K562 (cell line): Measurements from ENCODE around the gene CENPI. TPM values are rescaled to one million over a fixed set of nuclear protein-coding genes. Genes with fewer than 3 reads are reported as not detected.

Experiments used
- BRD4 ChIP-seq: fragments of 200-600 bp; sonication (generic); IDR thresholded peaks from 2 replicates; pipeline ENCODE4 v1.6.1; 2017; ENCODE audit warnings: inconsistent platforms
- CC2D1A ChIP-seq: fragments of 450-650 bp; IDR thresholded peaks from 2 replicates; pipeline ENCODE4 v1.6.1; 2017; ENCODE audit warnings: mild to moderate bottlenecking
- ETV1 ChIP-seq: fragments of 450-650 bp; conservative IDR thresholded peaks from 2 replicates; pipeline ENCODE4 v1.6.1; 2016; ENCODE audit warnings: missing genetic modification characterization, control low read depth, low read depth, missing compliant biosample characterization
- EZH2 ChIP-seq: IDR thresholded peaks from 2 replicates; pipeline ENCODE4 v1.6.1; 2012; ENCODE audit warnings: low read depth, mild to moderate bottlenecking, inconsistent platforms, low read length, borderline replicate concordance
- FOXK1 ChIP-seq: sonication (generic); formaldehyde crosslinking; IDR thresholded peaks from 2 replicates; pipeline ENCODE4 v1.8.0; 2022; ENCODE audit warnings: missing genetic modification reagents, mild to moderate bottlenecking, borderline replicate concordance
- GATA2 ChIP-seq: sonication (generic); formaldehyde crosslinking; IDR thresholded peaks from 2 replicates; pipeline ENCODE4 v1.4.0; 2020; ENCODE audit warnings: mild to moderate bottlenecking, missing genetic modification reagents
- HDAC6 ChIP-seq: IDR thresholded peaks from 2 replicates; pipeline ENCODE4 v1.6.1; 2012; ENCODE audit warnings: low read depth, mild to moderate bottlenecking, control low read depth, inconsistent platforms, low read length, moderate library complexity
- KAT2B ChIP-seq: IDR thresholded peaks from one replicate; pipeline ENCODE4 v1.6.1; 2012; ENCODE audit warnings: low read depth, mild to moderate bottlenecking, control low read depth, inconsistent platforms, low read length, moderate library complexity
- MEF2A ChIP-seq: IDR thresholded peaks from 2 replicates; pipeline ENCODE4 v1.6.1; 2011; ENCODE audit warnings: low read depth, mild to moderate bottlenecking, low read length, moderate library complexity; ENCODE audit not compliant: control insufficient read depth
- MIER1 ChIP-seq: fragments of 450-650 bp; IDR thresholded peaks from 2 replicates; pipeline ENCODE4 v1.6.1; 2016; ENCODE audit warnings: antibody characterized with exemption, mild to moderate bottlenecking, low read depth
- NFYB ChIP-seq: IDR thresholded peaks from 2 replicates; pipeline ENCODE4 v1.6.1; 2011; ENCODE audit warnings: mild to moderate bottlenecking, moderate library complexity; ENCODE audit not compliant: insufficient read length; ENCODE audit errors: extremely low read depth
- OTX1 ChIP-seq: fragments of 450-650 bp; formaldehyde crosslinking; IDR thresholded peaks from 2 replicates; pipeline ENCODE4 v1.4.0; 2022; ENCODE audit warnings: mild to moderate bottlenecking
- POLR2H ChIP-seq: IDR thresholded peaks from 2 replicates; pipeline ENCODE4 v1.6.1; 2016; ENCODE audit warnings: missing genetic modification characterization, low read depth, mild to moderate bottlenecking, control low read depth, missing compliant biosample characterization, moderate library complexity
- RCOR1 ChIP-seq, 2 experiments: IDR thresholded peaks; 2 replicates each; pipeline ENCODE4 v1.6.1; 2012; ENCODE audit warnings: low read depth in 2 of 2, low read length in 2 of 2, borderline replicate concordance in 1 of 2, improper control_type of control experiment in 1 of 2
- SAFB2 ChIP-seq: fragments of 200-400 bp; formaldehyde crosslinking; IDR thresholded peaks from 2 replicates; pipeline ENCODE4 v1.6.1; 2018; ENCODE audit warnings: borderline replicate concordance, low read length, low read depth, moderate library complexity; ENCODE audit not compliant: severe bottlenecking
- SMARCC2 ChIP-seq: fragments of 450-650 bp; IDR thresholded peaks from 2 replicates; pipeline ENCODE4 v1.6.1; 2017; ENCODE audit warnings: antibody characterized with exemption, moderate library complexity, mild to moderate bottlenecking, low read depth
- ZFPM2 ChIP-seq: fragments of 250-450 bp; sonication (Bioruptor Pico); IDR thresholded peaks from 2 replicates; pipeline ENCODE4 v1.5.1; 2022; ENCODE audit warnings: mild to moderate bottlenecking
- ZNF384 ChIP-seq: IDR thresholded peaks from 2 replicates; pipeline ENCODE4 v1.6.1; 2012; ENCODE audit warnings: low read depth, low read length, improper control_type of control experiment
- ZNF764 ChIP-seq: fragments of 250-450 bp; sonication (Bioruptor Pico); IDR thresholded peaks from 2 replicates; pipeline ENCODE4 v1.4.0; 2020; ENCODE audit warnings: low read depth, mild to moderate bottlenecking, moderate library complexity
- ZSCAN32 ChIP-seq: fragments of 450-650 bp; formaldehyde crosslinking; IDR thresholded peaks from 2 replicates; pipeline ENCODE4 v1.4.0; 2020; ENCODE audit warnings: mild to moderate bottlenecking, moderate library complexity
- polyA plus RNA-seq, 8 experiments: library from polyadenylated mRNA; depleted of rRNA in 4 of 8; stranded (reverse) in 5 of 8; unstranded in 3 of 8; fragments of >200 nt; fragmentation: Nextera tagmentation in 2 of 8; fragmentation: Illumina TruSeq in 1 of 8; extraction: Ambion mirVana in 2 of 8; extraction: Trizol in 1 of 8; gene quantifications; 2 replicates each; pipeline versions ENCODE4 v1.2.1 to v1.2.3, GENCODE V29; 2011 to 2014; ENCODE audit warnings: inconsistent platforms in 1 of 8, missing spikeins in 1 of 8
- total RNA-seq, 7 experiments: library from RNA; depleted of rRNA in 6 of 7; stranded (reverse); fragments of >200 nt in 6 of 7; fragmentation: Illumina TruSeq in 2 of 7; extraction: Trizol in 2 of 7; gene quantifications; 2 replicates each; pipeline versions ENCODE4 v1.2.1 to v1.2.3, GENCODE V29; 2011 to 2021; ENCODE audit warnings: low replicate concordance in 1 of 7
- TF ChIP-seq, protein P1 (sequence below): fragments of 450-650 bp; IDR thresholded peaks from 2 replicates; pipeline ENCODE4 v1.6.1; 2016
- TF ChIP-seq, protein P2 (sequence below): sonication (generic); formaldehyde crosslinking; IDR thresholded peaks from 2 replicates; pipeline ENCODE4 v1.8.0; 2022; ENCODE audit warnings: missing genetic modification reagents, mild to moderate bottlenecking, moderate library complexity, borderline replicate concordance
- TF ChIP-seq, protein P3 (sequence below): fragments of 450-650 bp; IDR thresholded peaks from 2 replicates; pipeline ENCODE4 v1.6.1; 2016; ENCODE audit warnings: mild to moderate bottlenecking
- TF ChIP-seq, protein P4 (sequence below): sonication (generic); formaldehyde crosslinking; IDR thresholded peaks from 2 replicates; pipeline ENCODE4 v1.8.1; 2022; ENCODE audit warnings: missing genetic modification reagents

Gene CENPI
- total and polyA plus RNA-seq, 9 of the 15 experiments (the other 6 are each of a cell fraction or from before 2014, with no cell fraction given) = 6.6 to 23.5 (median 14.9) TPM

DNA sequence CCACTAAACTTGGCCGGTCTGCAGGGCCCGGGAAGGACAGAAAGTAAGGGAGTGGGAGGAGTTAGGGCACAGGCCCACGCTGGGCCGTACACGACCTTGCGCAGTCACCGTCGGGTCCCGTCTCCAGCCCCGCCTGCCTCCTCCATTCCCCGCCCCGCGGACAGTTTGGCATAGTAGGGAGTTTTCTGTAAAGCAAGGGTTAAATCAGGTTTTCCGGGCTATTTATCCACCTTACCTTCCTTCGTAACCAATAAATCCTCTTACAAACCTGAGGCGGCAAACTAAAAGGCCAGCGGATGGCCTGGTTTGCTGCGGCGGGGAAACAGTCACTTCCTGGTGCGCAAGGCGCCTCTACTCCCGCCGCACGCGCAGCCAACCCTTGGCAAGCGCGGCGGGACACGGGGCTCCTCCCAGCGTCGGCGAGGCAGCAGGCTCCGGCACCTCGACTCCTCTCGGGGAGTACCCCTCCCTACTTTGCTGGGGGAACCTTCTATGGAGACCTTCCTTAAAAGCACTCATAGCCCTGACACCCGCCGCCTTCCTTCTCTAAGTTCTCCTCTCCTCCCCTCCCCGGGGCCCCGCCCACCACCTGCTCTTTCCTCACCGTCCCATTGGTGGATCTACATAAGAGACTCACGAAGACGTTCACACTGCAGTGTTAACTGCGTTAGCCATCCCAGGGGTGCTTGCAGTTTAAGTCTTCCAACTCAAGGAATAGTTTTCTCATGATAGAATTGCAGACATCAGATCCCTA, 46.3 kb upstream of the CENPI start, which contains the start of gene TRMT2B (continued):
- no peak for TF ChIP-seq FOXK1 (CRISPR knock-in tag)
- no peak for TF ChIP-seq RCOR1 (IDR thresholded peaks at IDR 0.05; ENCODE audit: borderline replicate concordance in 1 of 2, low read depth in 2 of 2, low read length in 2 of 2)
- TF ChIP-seq GATA2 (CRISPR knock-in tag) = no peak
- peak; percentile 11 for TF ChIP-seq NFYB
- no peak for TF ChIP-seq SMARCC2
- TF ChIP-seq MIER1 = no peak
- no peak for TF ChIP-seq KAT2B
- TF ChIP-seq, protein P1, sequence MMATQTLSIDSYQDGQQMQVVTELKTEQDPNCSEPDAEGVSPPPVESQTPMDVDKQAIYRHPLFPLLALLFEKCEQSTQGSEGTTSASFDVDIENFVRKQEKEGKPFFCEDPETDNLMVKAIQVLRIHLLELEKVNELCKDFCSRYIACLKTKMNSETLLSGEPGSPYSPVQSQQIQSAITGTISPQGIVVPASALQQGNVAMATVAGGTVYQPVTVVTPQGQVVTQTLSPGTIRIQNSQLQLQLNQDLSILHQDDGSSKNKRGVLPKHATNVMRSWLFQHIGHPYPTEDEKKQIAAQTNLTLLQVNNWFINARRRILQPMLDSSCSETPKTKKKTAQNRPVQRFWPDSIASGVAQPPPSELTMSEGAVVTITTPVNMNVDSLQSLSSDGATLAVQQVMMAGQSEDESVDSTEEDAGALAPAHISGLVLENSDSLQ = 0 out of 2 replicates have a peak, but pooled peaks have one; percentile 17
- no peak for TF ChIP-seq EZH2
- no peak for TF ChIP-seq MEF2A
- no peak for TF ChIP-seq ZFPM2 (CRISPR knock-in tag)
- TF ChIP-seq, protein P2, sequence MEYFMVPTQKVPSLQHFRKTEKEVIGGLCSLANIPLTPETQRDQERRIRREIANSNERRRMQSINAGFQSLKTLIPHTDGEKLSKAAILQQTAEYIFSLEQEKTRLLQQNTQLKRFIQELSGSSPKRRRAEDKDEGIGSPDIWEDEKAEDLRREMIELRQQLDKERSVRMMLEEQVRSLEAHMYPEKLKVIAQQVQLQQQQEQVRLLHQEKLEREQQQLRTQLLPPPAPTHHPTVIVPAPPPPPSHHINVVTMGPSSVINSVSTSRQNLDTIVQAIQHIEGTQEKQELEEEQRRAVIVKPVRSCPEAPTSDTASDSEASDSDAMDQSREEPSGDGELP (CRISPR knock-in tag) = peak; percentile 48; the same call in 1 of the 2 replicates
- TF ChIP-seq CC2D1A = no peak
- TF ChIP-seq, protein P3, sequence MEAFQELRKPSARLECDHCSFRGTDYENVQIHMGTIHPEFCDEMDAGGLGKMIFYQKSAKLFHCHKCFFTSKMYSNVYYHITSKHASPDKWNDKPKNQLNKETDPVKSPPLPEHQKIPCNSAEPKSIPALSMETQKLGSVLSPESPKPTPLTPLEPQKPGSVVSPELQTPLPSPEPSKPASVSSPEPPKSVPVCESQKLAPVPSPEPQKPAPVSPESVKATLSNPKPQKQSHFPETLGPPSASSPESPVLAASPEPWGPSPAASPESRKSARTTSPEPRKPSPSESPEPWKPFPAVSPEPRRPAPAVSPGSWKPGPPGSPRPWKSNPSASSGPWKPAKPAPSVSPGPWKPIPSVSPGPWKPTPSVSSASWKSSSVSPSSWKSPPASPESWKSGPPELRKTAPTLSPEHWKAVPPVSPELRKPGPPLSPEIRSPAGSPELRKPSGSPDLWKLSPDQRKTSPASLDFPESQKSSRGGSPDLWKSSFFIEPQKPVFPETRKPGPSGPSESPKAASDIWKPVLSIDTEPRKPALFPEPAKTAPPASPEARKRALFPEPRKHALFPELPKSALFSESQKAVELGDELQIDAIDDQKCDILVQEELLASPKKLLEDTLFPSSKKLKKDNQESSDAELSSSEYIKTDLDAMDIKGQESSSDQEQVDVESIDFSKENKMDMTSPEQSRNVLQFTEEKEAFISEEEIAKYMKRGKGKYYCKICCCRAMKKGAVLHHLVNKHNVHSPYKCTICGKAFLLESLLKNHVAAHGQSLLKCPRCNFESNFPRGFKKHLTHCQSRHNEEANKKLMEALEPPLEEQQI = no peak
- TF ChIP-seq BRD4 = 0 out of 2 replicates have a peak, but pooled peaks have one; percentile 51
- peak; percentile 59; the same call in 1 of the 2 replicates for TF ChIP-seq ETV1 (tag)
- no peak for TF ChIP-seq SAFB2
- no peak for TF ChIP-seq ZNF384
- no peak for TF ChIP-seq HDAC6
- TF ChIP-seq ZSCAN32 (CRISPR knock-in tag) = no peak
- no peak for TF ChIP-seq OTX1 (CRISPR knock-in tag)
- TF ChIP-seq POLR2H (tag) = 0 out of 2 replicates have a peak, but pooled peaks have one; percentile 54
- TF ChIP-seq, protein P4, sequence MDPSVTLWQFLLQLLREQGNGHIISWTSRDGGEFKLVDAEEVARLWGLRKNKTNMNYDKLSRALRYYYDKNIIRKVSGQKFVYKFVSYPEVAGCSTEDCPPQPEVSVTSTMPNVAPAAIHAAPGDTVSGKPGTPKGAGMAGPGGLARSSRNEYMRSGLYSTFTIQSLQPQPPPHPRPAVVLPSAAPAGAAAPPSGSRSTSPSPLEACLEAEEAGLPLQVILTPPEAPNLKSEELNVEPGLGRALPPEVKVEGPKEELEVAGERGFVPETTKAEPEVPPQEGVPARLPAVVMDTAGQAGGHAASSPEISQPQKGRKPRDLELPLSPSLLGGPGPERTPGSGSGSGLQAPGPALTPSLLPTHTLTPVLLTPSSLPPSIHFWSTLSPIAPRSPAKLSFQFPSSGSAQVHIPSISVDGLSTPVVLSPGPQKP = no peak
- no peak for TF ChIP-seq ZNF764 (CRISPR knock-in tag)
